WERI-Rb-1 (cell line): ENCODE measurements around the gene CRIP1.
A peak's percentile ranks its signal among the peaks of the same experiment; 100 is the strongest.

Experiments used
- DNase-seq: peaks from one replicate; pipeline ENCODE4 v3.0.0-alpha.2; 2020
- H3K27ac ChIP-seq: fragments of 250-450 bp; sonication (Bioruptor Pico); 2 replicates; pipeline ENCODE4 v1.5.1; 2020; ENCODE audit warnings: mild to moderate bottlenecking, moderate library complexity
- H3K27me3 ChIP-seq: fragments of 250-450 bp; sonication (Bioruptor Pico); 2 replicates; pipeline ENCODE4 v1.5.1; 2021; ENCODE audit warnings: mild to moderate bottlenecking, low read depth, moderate library complexity; ENCODE audit not compliant: insufficient read depth, severe bottlenecking
- H3K36me3 ChIP-seq: fragments of 250-450 bp; sonication (Bioruptor Pico); 2 replicates; pipeline ENCODE4 v1.5.1; 2020; ENCODE audit warnings: mild to moderate bottlenecking, moderate library complexity
- H3K4me3 ChIP-seq: 2 replicates; pipeline ENCODE4 v1.5.1; 2011; ENCODE audit warnings: low read depth, mild to moderate bottlenecking, control low read depth, low read length
- H3K9me3 ChIP-seq: fragments of 250-450 bp; sonication (Bioruptor Pico); 2 replicates; pipeline ENCODE4 v1.5.1; 2021; ENCODE audit warnings: mild to moderate bottlenecking, moderate library complexity; ENCODE audit not compliant: severe bottlenecking
- TF ChIP-seq, protein P1 (sequence below): IDR thresholded peaks from 2 replicates; pipeline ENCODE4 v1.5.1; 2011; ENCODE audit warnings: low read depth, mild to moderate bottlenecking, control low read depth, inconsistent platforms, low read length

CRIP1 gene

DNA sequence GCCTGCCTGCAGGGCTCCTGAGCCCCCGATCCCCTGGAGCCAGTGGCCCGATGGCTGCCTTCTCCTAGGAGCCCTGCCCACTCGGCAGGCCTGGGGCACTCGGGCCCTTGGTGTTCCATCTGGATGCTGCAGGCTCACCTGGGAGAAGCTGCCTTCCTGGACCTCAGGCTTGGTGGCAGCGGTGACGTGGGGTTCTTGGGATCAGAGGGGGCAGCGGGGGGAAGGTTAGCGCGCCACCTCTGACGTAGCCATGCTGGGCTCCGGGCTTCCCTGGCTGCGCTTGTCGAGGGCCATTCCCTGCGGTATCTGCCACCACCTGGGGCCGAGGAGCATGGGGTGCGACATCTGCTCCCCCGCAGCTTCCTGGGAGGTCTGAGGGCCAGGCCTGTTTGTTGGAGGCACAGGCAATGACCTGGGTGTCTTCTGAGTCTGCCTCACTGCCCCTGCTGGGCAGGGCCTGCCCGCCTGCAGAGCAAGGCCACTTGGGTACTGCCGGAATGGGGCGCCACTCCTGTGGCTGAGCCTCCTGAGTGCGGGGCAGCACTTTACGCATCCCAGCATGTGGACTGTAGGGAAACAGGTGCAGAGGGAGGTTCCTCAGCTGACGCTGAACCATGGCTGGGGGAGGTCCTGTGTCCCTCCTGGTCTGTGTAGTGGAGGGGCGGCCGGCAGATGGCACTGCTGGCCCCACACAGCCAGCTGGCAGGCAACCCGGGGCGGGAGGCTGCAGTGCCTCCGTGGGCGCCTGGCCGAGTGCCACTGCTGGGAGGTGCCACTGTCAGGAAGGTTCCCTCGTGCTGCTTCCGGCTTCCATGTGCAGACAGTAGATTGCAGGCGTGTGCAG lies 46.8 kb upstream of the CRIP1 start:
- TF ChIP-seq, protein P1, sequence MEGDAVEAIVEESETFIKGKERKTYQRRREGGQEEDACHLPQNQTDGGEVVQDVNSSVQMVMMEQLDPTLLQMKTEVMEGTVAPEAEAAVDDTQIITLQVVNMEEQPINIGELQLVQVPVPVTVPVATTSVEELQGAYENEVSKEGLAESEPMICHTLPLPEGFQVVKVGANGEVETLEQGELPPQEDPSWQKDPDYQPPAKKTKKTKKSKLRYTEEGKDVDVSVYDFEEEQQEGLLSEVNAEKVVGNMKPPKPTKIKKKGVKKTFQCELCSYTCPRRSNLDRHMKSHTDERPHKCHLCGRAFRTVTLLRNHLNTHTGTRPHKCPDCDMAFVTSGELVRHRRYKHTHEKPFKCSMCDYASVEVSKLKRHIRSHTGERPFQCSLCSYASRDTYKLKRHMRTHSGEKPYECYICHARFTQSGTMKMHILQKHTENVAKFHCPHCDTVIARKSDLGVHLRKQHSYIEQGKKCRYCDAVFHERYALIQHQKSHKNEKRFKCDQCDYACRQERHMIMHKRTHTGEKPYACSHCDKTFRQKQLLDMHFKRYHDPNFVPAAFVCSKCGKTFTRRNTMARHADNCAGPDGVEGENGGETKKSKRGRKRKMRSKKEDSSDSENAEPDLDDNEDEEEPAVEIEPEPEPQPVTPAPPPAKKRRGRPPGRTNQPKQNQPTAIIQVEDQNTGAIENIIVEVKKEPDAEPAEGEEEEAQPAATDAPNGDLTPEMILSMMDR, result peak; percentile 38; the same call in 1 of the 2 replicates
- DNase-seq, result peak; percentile 38
- H3K36me3 ChIP-seq, result peaks cover 6% of the 10 kb centered on the region; the same call in 1 of the 2 replicates
- no peak overlapping the region for H3K27ac ChIP-seq
- H3K27me3 ChIP-seq, result no peaks in the 10 kb centered on the region
- H3K4me3 ChIP-seq, result no peak overlapping the region
- H3K9me3 ChIP-seq, result no peaks in the 10 kb centered on the region

GRCh38 chr14:105440554-105440900 lies 46.2 kb upstream of the CRIP1 start:
- peaks cover 4% of the 10 kb centered on the region; the same call in 1 of the 2 replicates for H3K36me3 ChIP-seq
- TF ChIP-seq, protein P1, result no peak
- DNase-seq, result no peak
- H3K9me3 ChIP-seq, result no peaks in the 10 kb centered on the region
- no peak overlapping the region for H3K27ac ChIP-seq
- no peak overlapping the region for H3K4me3 ChIP-seq
- no peaks in the 10 kb centered on the region for H3K27me3 ChIP-seq

- Histone ChIP-seq H3K4me3 (no peak overlapping the region), H3K27me3 (no peaks in the 10 kb centered on the region), H3K27ac (no peak overlapping the region), H3K36me3 (peaks cover 6% of the 10 kb centered on the region; the same call in 1 of the 2 replicates), H3K9me3 (no peaks in the 10 kb centered on the region)
- DNase-seq, result no peak
- TF ChIP-seq, protein P1, result no peak
Measured at GRCh38 chr14:105440992-105441391, 45.7 kb upstream of the CRIP1 start.

DNA sequence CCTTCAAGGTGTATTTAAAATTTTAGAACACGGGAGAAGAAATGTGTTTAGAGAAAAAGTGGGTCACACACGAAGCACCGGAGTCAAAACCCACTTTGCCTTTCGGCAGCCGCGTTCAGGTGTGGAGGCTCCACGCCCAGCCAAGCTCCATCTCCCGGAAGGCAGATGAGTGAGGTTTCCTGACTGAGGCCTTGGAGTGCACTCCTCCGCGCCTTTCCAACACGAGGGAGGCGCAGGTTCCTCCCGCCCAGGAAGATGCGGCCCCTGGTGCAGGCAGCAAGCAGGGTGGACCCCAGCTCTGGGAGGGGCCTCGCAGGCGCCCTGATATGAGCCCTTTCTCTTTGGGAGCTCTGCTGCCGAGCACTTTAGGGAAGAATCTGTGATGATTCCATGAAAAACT lies 44.6 kb upstream of the CRIP1 start:
- Histone ChIP-seq H3K36me3 (peaks cover 6% of the 10 kb centered on the region; the same call in 1 of the 2 replicates), H3K27me3 (no peaks in the 10 kb centered on the region), H3K9me3 (no peaks in the 10 kb centered on the region), H3K27ac (no peak overlapping the region), H3K4me3 (no peak overlapping the region)
- TF ChIP-seq, protein P1, result no peak
- no peak for DNase-seq

DNA sequence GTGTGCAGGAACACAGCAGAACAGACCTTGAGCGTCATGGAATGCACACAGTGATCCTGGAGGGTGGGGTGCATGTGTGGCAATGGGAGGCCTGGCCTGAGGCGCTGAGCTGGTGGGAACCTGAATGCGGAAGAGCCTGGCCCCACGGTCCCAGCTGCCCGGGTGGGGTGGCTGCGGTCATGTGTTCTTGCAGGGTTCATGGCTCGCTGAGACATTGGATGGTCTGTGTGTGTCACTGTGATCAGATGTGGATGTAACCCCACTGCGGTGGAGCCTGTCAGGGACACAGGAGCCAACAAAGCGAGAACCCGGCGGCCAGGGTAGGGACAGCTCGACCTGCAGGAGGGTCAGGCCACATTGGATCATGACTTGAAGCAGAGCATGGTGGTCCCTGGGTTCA lies 43.9 kb upstream of the CRIP1 start:
- DNase-seq, result no peak
- H3K36me3 ChIP-seq, result peaks cover 6% of the 10 kb centered on the region; the same call in 1 of the 2 replicates
- H3K4me3 ChIP-seq, result no peak overlapping the region
- no peaks in the 10 kb centered on the region for H3K9me3 ChIP-seq
- TF ChIP-seq, protein P1, result no peak
- no peaks in the 10 kb centered on the region for H3K27me3 ChIP-seq
- H3K27ac ChIP-seq, result no peak overlapping the region
